DMS 273 treated with DMSO at 0.1 percent for 48 hours (cell line): ENCODE results near the gene TTLL9.

ENCODE experiments used
- DNase-seq: peaks from one replicate; lab custom pipeline; 2025; lab: John Stamatoyannopoulos, UW

TTLL9 gene

DNA sequence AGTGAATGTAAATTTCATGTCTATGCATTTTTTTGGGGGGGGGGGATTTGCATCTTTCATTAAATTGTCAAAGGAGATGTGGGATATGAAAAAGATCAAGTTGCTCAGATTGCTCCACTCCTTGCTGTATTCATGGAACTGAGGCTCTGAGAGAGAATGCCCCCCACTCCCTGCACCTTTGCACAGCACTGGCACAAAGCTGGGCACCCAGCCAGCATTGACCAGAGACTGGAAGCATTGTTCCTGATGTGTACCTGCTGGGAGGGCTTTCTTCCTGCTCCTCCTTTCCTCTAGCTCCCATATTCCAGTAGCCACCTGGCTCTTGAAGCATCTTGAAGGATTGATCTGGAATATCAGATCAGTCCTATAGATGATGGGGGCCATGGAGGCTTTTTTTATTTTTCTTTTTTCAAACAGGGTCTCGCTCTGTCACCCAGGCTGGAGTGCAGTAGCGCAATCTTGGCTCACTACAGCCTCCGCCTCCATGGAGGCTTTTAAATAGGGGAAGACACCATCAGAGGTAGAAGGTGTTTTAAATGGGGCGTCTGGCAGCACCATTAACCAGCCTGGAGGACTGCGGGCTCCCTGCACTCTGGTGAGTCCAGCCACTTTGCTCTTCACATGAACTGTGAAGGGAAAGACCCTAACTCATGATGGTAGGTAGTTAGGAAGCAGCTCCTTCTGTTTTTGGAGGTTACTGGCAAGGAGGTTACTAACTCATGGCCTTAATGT is 11.0 kb upstream of the TTLL9 start:
- DNase-seq: no peak

DNA sequence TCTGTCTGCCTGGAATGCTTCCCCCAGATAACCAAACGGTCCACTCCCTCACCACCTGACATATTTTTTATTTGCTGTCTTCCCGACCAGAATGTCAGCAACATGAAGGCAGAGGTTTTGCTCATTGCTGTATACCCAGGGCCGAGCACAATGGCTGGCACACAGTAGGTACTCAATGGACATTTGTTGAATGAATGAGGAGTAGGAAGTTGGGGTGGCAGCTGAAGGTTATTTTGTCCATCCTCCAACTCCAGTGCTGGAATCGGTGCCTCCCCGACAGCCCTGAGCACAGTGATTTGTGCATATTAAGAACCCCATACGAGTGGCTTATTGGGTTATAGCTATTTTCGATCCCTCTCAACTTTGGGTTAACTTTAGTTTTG is 10.4 kb upstream of the TTLL9 start:
- DNase-seq: no peak

GRCh38 chr20:31860390-31861134 is 9.9 kb upstream of the TTLL9 start:
- DNase-seq: no peak

GRCh38 chr20:31861135-31861384 is 9.4 kb upstream of the TTLL9 start:
- DNase-seq: no peak

DNA sequence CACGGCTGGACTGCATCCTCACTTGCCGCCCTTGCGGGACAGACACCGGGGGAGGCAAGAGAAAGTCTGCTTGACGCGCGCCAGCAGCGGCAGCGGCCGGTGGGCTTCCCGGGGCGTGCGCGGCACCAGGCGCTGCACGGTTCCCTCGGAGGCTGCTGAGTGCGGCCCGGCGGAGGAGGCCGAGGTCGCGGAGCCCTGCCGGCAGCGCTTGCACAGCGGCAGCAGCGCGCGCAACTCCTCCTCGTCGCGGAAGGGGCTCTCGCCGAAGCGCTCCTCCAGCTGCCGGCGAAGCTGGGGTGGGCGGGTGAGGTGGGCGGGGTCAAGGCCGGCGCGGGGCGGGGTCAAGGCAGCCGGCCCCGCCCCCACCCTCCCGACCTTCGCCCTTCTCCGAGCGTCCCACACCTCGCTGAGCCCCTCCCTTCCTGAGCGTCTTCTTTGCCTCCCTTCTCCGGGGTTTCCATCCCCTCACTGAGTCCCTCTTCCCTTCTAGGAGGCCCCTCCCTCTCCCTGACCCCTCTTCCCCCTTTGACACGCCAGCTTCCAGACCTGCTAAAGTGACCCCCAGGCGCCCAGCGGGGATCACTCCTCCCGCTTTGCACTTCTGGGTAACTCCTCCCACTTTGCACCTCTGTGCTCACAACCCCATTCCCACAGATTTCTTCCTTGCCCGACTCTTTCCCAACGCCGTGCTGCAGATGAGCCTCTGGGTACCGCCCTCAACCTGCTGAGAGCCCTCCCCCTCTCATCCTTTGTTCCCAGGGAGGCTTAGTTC is 8.9 kb upstream of the TTLL9 start:
- DNase-seq: peak; percentile 48

GRCh38 chr20:31862157-31862470 is 8.3 kb upstream of the TTLL9 start:
- no peak for DNase-seq

GRCh38 chr20:31862506-31862905 is 7.9 kb upstream of the TTLL9 start:
- no peak for DNase-seq

DNA sequence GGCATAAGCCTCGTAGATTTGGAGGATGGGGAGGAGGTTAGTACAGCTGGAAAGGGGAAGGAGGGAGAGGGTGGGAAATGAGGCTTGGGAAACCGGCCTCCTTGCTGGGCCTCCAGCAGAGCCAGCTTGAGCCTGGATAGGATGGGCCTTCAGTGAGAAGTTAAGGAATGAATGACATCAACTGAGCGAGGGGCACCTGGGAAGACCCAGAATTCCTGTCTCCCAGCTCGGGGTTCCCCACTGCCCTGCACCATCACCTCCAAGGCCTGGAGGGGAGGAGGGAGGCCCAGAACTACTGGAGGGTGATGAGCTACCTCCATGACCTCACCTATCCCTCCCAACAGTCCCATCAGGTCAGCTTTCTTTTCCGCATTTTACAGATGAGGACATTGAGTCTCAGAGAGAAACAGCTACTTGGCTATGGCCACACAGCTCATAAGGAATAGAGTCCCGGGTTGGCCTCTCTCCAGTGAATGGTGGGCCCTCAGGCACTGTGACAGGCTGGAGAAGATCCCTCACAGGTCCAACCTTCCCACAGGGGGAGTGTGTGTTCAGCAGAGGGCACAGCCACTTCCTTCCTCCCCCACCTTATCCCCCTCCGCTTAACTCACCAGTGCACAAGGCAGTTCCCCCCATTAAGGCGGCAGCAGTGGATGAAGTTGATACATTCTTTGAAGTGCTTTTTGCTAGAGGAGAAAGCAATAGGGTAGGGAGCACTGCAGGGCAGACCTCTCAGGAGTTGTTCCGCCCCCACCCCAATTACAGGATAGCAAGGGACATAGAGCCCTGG is 6.9 kb upstream of the TTLL9 start:
- DNase-seq: no peak

DNA sequence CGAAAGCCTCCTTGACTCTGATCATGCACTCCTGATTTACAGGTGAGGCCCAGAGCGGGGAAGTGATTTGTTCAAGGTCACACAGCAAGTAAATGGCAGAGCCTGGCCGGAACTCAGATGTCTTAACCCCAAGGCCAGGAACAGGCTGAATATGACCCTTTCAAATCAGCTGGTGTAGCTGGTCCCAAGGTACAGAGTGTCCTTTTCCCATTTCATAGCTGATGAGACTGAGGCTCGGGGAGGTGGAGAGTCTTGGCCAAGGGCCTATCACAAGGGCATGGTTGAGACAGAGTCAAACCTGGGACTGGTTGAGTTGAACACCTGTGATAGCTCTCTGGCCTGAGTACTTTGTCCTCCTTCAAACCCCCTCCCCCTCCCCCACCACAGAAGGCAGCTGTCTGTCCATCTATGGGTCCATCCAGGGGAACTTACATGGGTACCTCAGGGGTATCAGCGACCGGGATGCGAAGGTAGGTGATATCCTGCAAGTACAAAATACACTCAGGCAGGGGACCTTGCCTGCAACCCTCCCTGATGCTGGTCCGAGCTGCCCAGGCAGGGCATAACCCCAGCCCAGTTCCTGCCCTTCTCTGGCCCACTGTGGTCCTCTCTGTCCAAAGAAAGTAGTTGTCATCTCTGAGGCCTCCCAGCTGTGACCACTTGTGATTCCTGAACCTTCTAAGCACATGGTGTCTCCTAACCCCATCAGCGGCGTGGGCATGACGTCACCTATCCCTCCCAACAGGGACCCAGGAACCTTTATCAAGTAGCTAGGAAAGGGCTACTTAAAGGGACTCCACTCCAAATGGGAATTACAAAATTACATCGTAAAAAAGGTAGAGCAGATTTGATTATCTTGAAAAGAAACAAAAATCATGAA is 5.7 kb upstream of the TTLL9 start:
- DNase-seq: no peak

GRCh38 chr20:31866221-31866620 is 4.2 kb upstream of the TTLL9 start:
- no peak for DNase-seq

DNA sequence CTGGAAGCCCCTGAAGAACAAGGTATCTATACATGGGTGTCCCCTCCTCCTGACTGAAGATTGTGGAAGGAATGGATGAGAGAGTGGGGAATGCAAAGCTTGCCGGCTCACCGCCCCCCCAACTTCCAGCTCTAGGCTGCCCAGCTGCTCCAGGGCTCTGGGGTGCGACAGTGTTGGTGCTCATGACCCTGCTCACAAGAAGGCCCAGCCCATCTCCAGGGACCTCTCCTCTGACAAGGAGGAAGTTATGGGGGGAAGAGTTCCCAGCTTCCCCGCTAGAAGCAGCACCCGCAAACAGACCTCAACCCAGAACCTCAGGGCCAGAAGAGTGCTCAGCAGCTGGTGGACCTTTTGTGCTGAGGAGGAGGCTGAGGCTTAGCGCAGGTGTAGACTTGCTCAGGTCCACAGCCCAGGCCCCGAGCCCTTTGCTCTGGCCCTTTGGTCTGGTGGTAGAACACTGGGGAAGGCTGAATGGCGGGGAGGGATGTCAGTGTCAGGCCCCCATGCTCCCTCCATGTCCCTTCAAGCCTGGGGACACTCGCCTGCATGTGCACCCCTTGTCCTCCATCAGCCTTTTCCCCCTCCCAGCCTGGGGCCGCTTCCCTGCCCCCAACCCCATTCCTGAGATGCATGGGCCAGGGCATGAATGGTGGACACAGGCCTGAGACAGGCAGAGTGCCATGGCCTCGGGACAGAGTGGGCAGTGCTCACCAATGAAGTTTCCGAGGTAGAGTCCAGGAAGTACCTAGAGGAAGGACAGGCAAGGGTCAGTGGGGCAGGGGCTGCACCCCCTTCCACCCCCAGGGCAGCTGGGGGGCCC is 1.4 kb upstream of the TTLL9 start:
- DNase-seq: no peak

- no peak for DNase-seq
Measured at GRCh38 chr20:31869673-31869941, 827 bp upstream of the TTLL9 start.

- no peak for DNase-seq
Measured at GRCh38 chr20:31870726-31871617, 538 bp downstream of the TTLL9 start.

DNA sequence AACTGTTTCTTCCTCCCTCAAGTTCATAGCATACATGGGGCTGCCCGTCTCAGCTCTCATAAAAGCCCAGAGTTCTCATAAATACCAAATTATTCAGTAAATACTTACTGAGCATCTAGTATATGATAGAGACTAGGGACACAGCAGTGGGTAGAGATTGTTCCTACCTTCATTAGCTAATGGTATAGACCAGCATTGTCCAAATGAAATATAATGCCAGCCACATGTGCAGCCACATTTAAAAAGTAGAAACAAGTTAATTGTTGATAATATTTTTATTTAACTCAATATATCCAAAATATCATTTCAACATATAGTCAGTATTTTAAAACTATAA is 1.2 kb downstream of the TTLL9 start:
- DNase-seq: no peak

- no peak for DNase-seq
Measured at GRCh38 chr20:31872406-31872805, 2.0 kb downstream of the TTLL9 start.

- DNase-seq: no peak
Measured at GRCh38 chr20:31875671-31876070, 5.2 kb downstream of the TTLL9 start.

DNA sequence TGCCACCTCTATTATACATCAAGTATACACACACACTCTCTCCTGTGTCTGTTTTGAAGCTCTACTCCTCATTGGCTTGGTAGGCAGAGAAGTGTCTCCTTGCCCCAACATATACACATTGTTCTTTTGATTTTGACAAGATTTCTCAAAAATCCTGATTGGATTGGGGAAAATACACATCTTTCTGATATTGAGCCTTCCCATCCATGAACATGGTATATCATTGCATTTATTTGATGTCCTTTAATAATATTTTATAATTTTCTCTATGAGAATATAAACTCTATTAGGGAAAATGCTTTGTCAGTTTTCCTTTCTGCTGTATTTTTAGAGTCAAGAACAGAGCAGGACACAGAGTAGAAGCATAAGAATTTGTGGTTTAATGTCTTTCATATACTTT is 7.2 kb downstream of the TTLL9 start:
- DNase-seq: no peak

DNA sequence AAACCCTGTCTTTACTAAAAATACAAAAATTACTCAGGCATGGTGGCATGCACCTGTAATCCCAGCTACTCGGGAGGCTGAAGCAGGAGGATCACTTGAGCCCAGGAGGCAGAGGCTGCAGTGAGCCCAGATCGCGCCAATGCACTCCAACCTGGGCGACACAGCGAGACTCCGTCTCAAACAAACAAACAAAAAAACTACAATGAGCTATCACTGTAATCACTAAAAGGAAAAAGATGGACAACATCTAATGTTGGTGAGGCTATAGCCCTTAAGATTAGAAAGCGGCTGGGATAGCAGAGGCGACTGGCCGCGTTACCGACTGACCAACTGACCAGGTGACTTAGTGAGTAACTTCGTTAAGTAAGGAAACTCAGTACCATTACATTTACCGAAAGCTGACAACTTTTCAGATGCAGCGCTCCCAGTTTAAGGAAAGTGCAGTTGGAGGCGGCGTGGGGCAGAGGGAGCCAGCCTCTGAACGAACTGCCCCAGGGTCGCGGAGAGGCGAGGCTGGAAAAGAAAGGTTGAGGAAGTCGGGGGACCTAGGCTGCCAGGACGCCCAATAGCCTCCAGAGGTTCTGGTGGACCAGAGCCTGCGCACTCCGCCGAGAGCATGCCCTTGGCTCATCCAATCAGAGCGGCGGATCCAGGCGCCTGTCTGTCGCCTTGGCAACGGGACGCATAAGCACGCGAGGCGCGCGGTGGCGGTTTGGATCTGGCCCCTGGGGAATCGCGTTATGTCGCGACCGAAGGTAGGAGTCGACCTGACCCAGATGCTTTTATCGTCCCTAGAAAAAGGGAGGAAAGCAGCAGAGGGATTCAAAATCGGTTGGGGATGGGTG is 8.9 kb downstream of the TTLL9 start:
- DNase-seq: peak; percentile 84

DNA sequence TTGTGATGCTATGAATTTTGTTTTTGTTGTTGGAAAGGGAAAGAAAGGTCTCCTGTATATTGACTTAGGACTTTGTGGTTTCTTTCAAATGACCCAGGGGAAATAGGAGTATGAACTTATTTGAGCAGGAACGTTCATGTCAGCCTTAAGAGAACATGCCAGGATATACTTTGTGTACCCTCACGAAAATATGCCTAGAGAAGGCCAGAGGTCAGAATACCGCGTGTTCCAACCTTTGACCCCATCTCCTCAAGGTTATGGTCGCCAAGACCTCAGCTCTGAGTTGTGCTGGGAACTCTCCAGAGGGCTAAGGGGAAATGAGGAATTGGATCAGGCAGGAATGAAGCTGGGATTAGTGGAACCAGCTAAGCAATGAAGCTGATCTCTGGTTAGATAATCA is 11.5 kb downstream of the TTLL9 start:
- DNase-seq: no peak
